HepG2 (cell line): ENCODE results near the gene GRM8. TPM values are rescaled to one million over a fixed set of nuclear protein-coding genes. Genes with fewer than 3 reads are reported as not detected.

ENCODE experiments used
- NR2F1 ChIP-seq, 2 experiments: fragments of 450-650 bp in 1 of 2; formaldehyde crosslinking in 1 of 2; IDR thresholded peaks; 2 replicates each; pipeline versions ENCODE4 v1.5.0 to v1.6.1; 2016 to 2020; ENCODE audit warnings: mild to moderate bottlenecking in 1 of 2, missing compliant biosample characterization in 1 of 2, missing genetic modification reagents in 1 of 2, moderate library complexity in 1 of 2
- SOX6 ChIP-seq, 2 experiments: fragments of 450-650 bp in 1 of 2; sonication (generic) in 1 of 2; formaldehyde crosslinking in 1 of 2; IDR thresholded peaks; 2 replicates each; pipeline versions ENCODE4 v1.4.0 to v1.6.1; 2017 to 2020; ENCODE audit warnings: antibody characterized with exemption in 1 of 2, mild to moderate bottlenecking in 1 of 2, missing genetic modification reagents in 1 of 2
- SRSF4 ChIP-seq: fragments of 200-400 bp; formaldehyde crosslinking; IDR thresholded peaks from one replicate; pipeline ENCODE4 v1.6.1; 2018; ENCODE audit warnings: mild to moderate bottlenecking, low read depth, low read length, moderate library complexity; ENCODE audit not compliant: poor library complexity, severe bottlenecking
- SYNCRIP ChIP-seq: fragments of 200-400 bp; formaldehyde crosslinking; IDR thresholded peaks from 2 replicates; pipeline ENCODE4 v1.6.1; 2018; ENCODE audit warnings: mild to moderate bottlenecking, low read depth, low read length; ENCODE audit not compliant: insufficient read depth
- TCF7L2 ChIP-seq: IDR thresholded peaks from 2 replicates; pipeline ENCODE4 v1.6.1; 2011; ENCODE audit warnings: mild to moderate bottlenecking, low read depth, low read length, moderate library complexity
- ZFP37 ChIP-seq: sonication (generic); formaldehyde crosslinking; IDR thresholded peaks from 2 replicates; pipeline ENCODE4 v1.4.0; 2020; ENCODE audit warnings: missing genetic modification reagents, borderline replicate concordance
- ZNF484 ChIP-seq: sonication (generic); formaldehyde crosslinking; IDR thresholded peaks from 2 replicates; pipeline ENCODE4 v1.5.1; 2020; ENCODE audit warnings: mild to moderate bottlenecking, low read depth, missing genetic modification reagents, borderline replicate concordance
- ZNF775 ChIP-seq: sonication (generic); formaldehyde crosslinking; IDR thresholded peaks from 2 replicates; pipeline ENCODE4 v1.4.0; 2020; ENCODE audit warnings: missing genetic modification reagents, mild to moderate bottlenecking, moderate library complexity, borderline replicate concordance
- ZNF788 ChIP-seq: sonication (generic); formaldehyde crosslinking; IDR thresholded peaks from 2 replicates; pipeline ENCODE4 v1.5.0; 2020; ENCODE audit warnings: mild to moderate bottlenecking, missing genetic modification reagents, borderline replicate concordance
- polyA plus RNA-seq, 8 experiments: library from polyadenylated mRNA; depleted of rRNA in 3 of 8; stranded (reverse) in 7 of 8; unstranded in 1 of 8; fragments of >200 nt; fragmentation: Illumina TruSeq in 4 of 8; extraction: Trizol in 4 of 8; gene quantifications; 2 replicates each; pipeline versions ENCODE4 v1.2.1 to v1.2.3, GENCODE V29; 2011 to 2016; ENCODE audit warnings: low read depth in 4 of 8, missing spikeins in 1 of 8, mixed read lengths in 1 of 8; ENCODE audit not compliant: insufficient read depth in 1 of 8
- total RNA-seq, 5 experiments: library from RNA; depleted of rRNA; stranded (reverse); fragments of >200 nt; fragmentation: Illumina TruSeq; extraction: Trizol; gene quantifications; 2 replicates each; pipeline ENCODE4 v1.2.3, GENCODE V29; 2016; ENCODE audit warnings: low read depth in 1 of 5
- TF ChIP-seq, protein P1 (sequence below): sonication (generic); formaldehyde crosslinking; IDR thresholded peaks from 2 replicates; pipeline ENCODE4 v1.8.1; 2023; ENCODE audit warnings: mild to moderate bottlenecking, moderate library complexity, missing genetic modification reagents
- TF ChIP-seq, protein P2 (sequence below): sonication (generic); formaldehyde crosslinking; IDR thresholded peaks from 2 replicates; pipeline ENCODE4 v1.5.0; 2020; ENCODE audit warnings: mild to moderate bottlenecking, missing genetic modification reagents, borderline replicate concordance
- TF ChIP-seq, protein P3 (sequence below): sonication (generic); formaldehyde crosslinking; IDR thresholded peaks from 2 replicates; pipeline ENCODE4 v1.4.0; 2020; ENCODE audit warnings: missing genetic modification reagents
- TF ChIP-seq, protein P4 (sequence below): sonication (generic); formaldehyde crosslinking; IDR thresholded peaks from 2 replicates; pipeline ENCODE4 v1.4.0; 2020; ENCODE audit warnings: missing genetic modification reagents

Gene GRM8
- total and polyA plus RNA-seq, 2 of the 13 experiments (the other 11 are each of a cell fraction or from before 2014, with no cell fraction given): not detected

DNA sequence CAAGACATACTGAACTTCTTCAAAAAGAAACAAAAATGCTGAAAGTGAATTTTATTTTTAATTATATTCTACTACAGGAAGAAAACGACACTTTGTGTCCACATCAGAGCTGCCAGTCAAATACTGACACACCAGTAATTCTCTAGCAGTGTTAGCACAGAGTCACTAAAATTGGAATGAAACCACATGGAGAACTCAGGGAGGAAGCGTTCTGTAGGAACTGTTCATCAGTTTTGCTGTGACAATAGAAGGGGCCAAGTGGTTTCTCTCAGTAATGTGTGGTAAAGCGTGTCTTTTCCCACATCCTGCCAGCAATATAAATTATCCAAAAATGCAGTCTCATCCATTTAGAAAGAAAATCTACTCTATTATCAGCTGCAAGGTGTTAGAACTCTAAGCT, 683.3 kb downstream of the GRM8 start (continued):
- TF ChIP-seq, protein P1, sequence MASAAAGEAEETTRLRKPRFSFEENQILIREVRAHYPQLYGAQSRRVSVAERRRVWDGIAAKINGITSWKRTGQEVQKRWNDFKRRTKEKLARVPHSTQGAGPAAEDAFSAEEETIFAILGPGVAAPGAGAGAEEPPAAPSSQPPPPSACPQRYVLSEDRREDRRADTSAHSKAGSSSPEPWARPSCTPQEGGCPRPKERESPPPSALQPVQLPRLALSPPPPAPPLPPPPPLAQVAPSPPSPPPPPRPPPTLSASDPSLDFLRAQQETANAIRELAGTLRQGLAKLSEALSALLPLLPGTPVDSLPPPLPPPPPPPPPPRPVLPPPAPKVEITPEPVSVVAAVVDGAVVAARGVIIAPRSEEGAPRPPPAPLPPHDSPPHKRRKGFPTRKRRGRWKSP (CRISPR knock-in tag): no peak
- TF ChIP-seq ZFP37 (CRISPR knock-in tag) (no peak), TCF7L2 (no peak), ZNF484 (CRISPR knock-in tag) (no peak), ZNF775 (CRISPR knock-in tag) (no peak), SRSF4 (no peak), SYNCRIP (no peak), NR2F1 (CRISPR knock-in tag; IDR thresholded peaks at IDR 0.05) (no peak), SOX6 (IDR thresholded peaks at IDR 0.05) (no peak), SOX6 (CRISPR knock-in tag; IDR thresholded peaks at IDR 0.05) (no peak), ZNF788 (CRISPR knock-in tag) (no peak)
- TF ChIP-seq, protein P2, sequence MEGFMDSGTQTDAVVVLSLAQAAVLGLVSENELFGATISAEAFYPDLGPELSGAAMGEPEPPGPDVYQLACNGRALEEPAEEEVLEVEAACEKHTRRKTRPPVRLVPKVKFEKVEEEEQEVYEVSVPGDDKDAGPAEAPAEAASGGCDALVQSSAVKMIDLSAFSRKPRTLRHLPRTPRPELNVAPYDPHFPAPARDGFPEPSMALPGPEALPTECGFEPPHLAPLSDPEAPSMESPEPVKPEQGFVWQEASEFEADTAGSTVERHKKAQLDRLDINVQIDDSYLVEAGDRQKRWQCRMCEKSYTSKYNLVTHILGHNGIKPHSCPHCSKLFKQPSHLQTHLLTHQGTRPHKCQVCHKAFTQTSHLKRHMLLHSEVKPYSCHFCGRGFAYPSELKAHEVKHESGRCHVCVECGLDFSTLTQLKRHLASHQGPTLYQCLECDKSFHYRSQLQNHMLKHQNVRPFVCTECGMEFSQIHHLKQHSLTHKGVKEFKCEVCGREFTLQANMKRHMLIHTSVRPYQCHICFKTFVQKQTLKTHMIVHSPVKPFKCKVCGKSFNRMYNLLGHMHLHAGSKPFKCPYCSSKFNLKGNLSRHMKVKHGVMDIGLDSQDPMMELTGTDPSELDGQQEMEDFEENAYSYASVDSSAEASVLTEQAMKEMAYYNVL: no peak
- TF ChIP-seq, protein P3, sequence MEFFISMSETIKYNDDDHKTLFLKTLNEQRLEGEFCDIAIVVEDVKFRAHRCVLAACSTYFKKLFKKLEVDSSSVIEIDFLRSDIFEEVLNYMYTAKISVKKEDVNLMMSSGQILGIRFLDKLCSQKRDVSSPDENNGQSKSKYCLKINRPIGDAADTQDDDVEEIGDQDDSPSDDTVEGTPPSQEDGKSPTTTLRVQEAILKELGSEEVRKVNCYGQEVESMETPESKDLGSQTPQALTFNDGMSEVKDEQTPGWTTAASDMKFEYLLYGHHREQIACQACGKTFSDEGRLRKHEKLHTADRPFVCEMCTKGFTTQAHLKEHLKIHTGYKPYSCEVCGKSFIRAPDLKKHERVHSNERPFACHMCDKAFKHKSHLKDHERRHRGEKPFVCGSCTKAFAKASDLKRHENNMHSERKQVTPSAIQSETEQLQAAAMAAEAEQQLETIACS (CRISPR knock-in tag): no peak
- TF ChIP-seq, protein P4, sequence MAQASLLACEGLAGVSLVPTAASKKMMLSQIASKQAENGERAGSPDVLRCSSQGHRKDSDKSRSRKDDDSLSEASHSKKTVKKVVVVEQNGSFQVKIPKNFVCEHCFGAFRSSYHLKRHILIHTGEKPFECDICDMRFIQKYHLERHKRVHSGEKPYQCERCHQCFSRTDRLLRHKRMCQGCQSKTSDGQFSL: no peak
- TF ChIP-seq, all 625 proteins: peak for 0
